GM06990 (cell line): Measurements from ENCODE around the gene EHMT1.

Experiments
- DNase-seq: peaks from one replicate; pipeline ENCODE4 v3.0.0-alpha.2; 2011; ENCODE audit not compliant: insufficient read length; ENCODE audit errors: extremely low read depth
- H3K27me3 ChIP-seq: replicated peaks from 2 replicates; pipeline ENCODE4 v1.6.0; 2011; ENCODE audit warnings: low read length; ENCODE audit not compliant: control insufficient read depth, insufficient read depth
- H3K36me3 ChIP-seq: 2 replicates; pipeline ENCODE4 v1.5.1; 2011; ENCODE audit warnings: low read length; ENCODE audit not compliant: control insufficient read depth, insufficient read depth
- H3K4me3 ChIP-seq: replicated peaks from 2 replicates; pipeline ENCODE4 v1.5.1; 2011; ENCODE audit warnings: low read depth, mild to moderate bottlenecking, control low read depth, low read length
- TF ChIP-seq, protein P1 (sequence below): IDR thresholded peaks from 2 replicates; pipeline ENCODE4 v1.5.1; 2011; ENCODE audit warnings: low read length, control low read depth, mild to moderate bottlenecking, inconsistent platforms; ENCODE audit not compliant: insufficient read depth, poor library complexity, severe bottlenecking

Gene EHMT1

DNA sequence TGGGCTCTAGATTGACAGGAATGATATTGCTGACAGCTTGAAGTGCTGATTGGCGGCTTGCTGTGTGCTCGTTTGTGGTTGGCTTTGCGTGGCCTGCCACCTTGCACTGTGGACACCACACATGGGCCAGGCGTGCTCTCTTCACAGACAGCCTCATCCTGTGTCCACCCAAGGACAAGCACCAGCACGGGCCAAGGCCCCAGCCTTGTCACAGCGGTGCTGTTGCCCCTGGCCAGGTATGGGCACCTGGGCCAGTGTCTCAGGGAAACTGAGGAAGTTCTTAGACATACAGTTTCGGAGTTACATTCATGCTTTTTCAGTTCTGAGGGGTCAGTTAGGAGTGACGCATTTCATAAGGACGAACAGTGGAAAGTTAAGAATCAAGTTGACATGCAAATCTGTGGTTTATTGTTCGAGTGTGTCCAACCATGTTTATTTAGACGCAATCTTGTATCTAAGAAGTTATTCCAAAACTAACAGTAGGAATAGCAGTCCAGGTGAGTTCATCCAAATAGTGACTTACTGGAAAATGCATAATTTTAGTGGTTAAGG is 125.9 kb downstream of the EHMT1 start:
- TF ChIP-seq, protein P1, sequence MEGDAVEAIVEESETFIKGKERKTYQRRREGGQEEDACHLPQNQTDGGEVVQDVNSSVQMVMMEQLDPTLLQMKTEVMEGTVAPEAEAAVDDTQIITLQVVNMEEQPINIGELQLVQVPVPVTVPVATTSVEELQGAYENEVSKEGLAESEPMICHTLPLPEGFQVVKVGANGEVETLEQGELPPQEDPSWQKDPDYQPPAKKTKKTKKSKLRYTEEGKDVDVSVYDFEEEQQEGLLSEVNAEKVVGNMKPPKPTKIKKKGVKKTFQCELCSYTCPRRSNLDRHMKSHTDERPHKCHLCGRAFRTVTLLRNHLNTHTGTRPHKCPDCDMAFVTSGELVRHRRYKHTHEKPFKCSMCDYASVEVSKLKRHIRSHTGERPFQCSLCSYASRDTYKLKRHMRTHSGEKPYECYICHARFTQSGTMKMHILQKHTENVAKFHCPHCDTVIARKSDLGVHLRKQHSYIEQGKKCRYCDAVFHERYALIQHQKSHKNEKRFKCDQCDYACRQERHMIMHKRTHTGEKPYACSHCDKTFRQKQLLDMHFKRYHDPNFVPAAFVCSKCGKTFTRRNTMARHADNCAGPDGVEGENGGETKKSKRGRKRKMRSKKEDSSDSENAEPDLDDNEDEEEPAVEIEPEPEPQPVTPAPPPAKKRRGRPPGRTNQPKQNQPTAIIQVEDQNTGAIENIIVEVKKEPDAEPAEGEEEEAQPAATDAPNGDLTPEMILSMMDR, result no peak
- peak; percentile 60 for DNase-seq
- Histone ChIP-seq H3K27me3 (no peaks in the 10 kb centered on the region), H3K36me3 (peaks cover 17% of the 10 kb centered on the region), H3K4me3 (no peak overlapping the region)

DNA sequence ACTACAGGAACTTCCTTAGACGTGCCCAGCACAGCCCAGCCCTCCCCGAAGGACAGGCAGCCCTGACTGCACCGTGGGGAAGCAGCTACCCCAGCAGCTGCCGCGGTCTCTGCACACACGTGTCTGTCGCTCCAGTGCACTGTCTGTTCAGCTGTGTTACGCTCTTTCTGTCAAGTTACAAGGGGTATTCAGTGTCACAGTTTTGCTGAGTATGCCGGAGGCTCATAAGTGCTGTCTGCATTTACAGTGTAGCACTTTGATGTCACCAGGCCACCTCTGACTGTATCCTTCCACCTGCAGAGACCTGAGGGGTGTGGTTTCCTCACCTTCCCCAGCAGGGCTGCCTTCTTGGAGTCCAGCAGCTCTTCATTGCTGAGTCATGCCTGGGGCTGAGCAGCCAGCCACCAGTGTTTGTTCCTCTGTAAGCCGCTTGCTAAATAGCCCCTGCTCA is 126.8 kb downstream of the EHMT1 start:
- DNase-seq, result peak; percentile 80
- peaks cover 15% of the 10 kb centered on the region for H3K36me3 ChIP-seq
- H3K4me3 ChIP-seq, result no peak overlapping the region
- no peaks in the 10 kb centered on the region for H3K27me3 ChIP-seq
- TF ChIP-seq, protein P1, result no peak

DNA sequence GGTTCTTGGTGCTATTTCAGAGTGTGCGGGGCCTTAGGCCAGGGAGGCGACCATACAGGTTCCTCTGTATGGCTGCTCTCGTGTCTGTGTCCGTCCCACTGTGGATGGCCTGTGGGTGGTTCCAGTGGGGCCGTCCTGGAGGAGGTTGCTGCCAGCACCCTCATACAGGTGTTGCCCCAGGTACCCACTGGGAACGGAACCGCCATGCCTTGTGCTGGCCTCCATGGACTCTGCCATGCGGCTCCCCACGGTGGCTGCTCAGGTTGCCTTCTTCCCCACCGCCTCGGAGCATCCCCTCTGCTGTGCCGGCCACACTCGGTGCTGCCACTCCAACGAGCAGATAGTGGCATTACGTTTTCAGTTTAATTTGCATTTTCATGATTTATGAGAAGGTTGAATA is 129.5 kb downstream of the EHMT1 start:
- Histone ChIP-seq H3K27me3 (no peaks in the 10 kb centered on the region), H3K36me3 (peaks cover 26% of the 10 kb centered on the region), H3K4me3 (no peak overlapping the region)
- TF ChIP-seq, protein P1, result no peak
- DNase-seq, result no peak

DNA sequence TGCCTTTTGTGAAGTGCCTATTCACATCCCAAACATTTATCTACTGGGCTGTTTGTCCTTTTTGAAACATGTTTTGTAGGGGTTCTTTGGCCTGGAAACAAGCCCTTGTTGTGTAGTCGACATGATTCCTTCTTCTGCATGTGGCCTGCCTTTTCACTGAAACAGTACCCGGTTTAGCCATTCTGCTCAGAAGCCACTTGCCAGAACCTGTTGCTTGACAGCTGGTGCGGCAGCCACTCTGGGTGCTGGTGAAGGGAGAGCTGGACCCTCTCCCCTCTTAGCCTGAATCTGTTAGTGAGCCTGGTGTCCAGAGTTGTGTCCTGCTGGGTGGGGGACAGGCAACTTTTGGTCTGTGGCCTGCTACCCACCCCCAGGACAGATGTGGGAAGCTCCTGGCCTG is 129.9 kb downstream of the EHMT1 start:
- H3K4me3 ChIP-seq, result no peak overlapping the region
- no peaks in the 10 kb centered on the region for H3K27me3 ChIP-seq
- peaks cover 23% of the 10 kb centered on the region for H3K36me3 ChIP-seq
- DNase-seq, result no peak
- TF ChIP-seq, protein P1, result no peak

DNA sequence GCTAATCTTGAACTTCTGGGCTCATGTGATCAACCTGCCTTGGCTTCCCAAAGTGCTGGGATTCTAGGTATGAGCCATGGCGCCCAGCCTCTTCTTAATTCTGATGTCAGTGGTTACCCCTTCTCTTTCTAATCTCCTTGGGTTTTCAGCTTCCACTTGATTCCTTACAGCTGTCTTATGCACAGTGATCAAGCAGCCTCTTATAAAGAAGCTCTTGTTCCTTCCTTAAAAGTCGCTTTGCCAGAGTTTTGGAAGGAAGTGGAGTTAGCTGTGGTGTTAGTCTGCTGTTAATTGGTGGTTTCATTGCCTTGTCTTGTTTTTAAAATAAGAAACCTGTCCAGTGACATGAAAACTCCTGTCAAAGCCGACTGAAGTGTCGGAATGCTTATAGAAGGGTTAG is 130.7 kb downstream of the EHMT1 start:
- Histone ChIP-seq H3K36me3 (peaks cover 24% of the 10 kb centered on the region), H3K27me3 (no peaks in the 10 kb centered on the region), H3K4me3 (no peak overlapping the region)
- TF ChIP-seq, protein P1, result no peak
- DNase-seq, result no peak

DNA sequence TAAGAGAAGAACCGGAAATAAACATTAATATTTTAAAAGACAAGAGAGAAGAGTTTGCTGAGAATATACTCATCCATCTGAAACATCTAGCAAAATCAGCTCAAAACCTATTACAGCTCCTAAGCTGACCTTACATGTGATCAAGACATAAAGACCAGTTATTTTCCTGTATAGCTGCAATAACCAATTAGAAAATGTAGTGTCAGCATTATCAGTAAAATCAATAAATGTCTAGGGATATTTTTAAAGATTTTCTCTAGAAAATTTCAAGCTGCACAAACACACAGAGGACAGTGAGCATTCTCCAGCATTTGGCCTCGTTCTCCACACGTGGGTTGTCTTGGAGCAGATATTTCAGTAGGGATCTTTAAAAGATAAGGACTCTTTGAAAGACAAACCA is 131.2 kb downstream of the EHMT1 start:
- TF ChIP-seq, protein P1, result no peak
- no peak for DNase-seq
- no peak overlapping the region for H3K4me3 ChIP-seq
- H3K27me3 ChIP-seq, result no peaks in the 10 kb centered on the region
- H3K36me3 ChIP-seq, result peaks cover 26% of the 10 kb centered on the region
